K562 (cell line): Measurements from ENCODE around the gene ADK. TPM values are rescaled to one million over a fixed set of nuclear protein-coding genes. Genes with fewer than 3 reads are reported as not detected.

Experiments used
- CBX1 ChIP-seq: sonication (generic); IDR thresholded peaks from 2 replicates; pipeline ENCODE4 v1.6.1; 2016; ENCODE audit warnings: antibody characterized with exemption, low read depth, mild to moderate bottlenecking
- CREB1 ChIP-seq, 2 experiments: sonication (generic) in 1 of 2; formaldehyde crosslinking in 1 of 2; IDR thresholded peaks; 2 replicates each; pipeline versions ENCODE4 v1.6.1 to v1.8.0; 2012 to 2022; ENCODE audit warnings: inconsistent platforms in 1 of 2, mild to moderate bottlenecking in 1 of 2, missing genetic modification reagents in 1 of 2, moderate library complexity in 1 of 2
- CREM ChIP-seq: IDR thresholded peaks from 2 replicates; pipeline ENCODE4 v1.6.1; 2014; ENCODE audit warnings: antibody characterized with exemption, low read depth
- FOXJ2 ChIP-seq: fragments of 200-800 bp; sonication (Bioruptor generic); IDR thresholded peaks from 2 replicates; pipeline ENCODE4 v1.6.1; 2016; ENCODE audit warnings: missing genetic modification characterization, missing compliant biosample characterization
- GABPB1 ChIP-seq: sonication (generic); formaldehyde crosslinking; IDR thresholded peaks from 2 replicates; pipeline ENCODE4 v1.8.0; 2022; ENCODE audit warnings: mild to moderate bottlenecking, missing genetic modification reagents
- HMG20B ChIP-seq: fragments of 250-450 bp; sonication (Bioruptor Pico); IDR thresholded peaks from 2 replicates; pipeline ENCODE4 v1.5.0; 2021; ENCODE audit warnings: mild to moderate bottlenecking
- KDM5B ChIP-seq: fragments of 200-600 bp; sonication (generic); IDR thresholded peaks from 2 replicates; pipeline ENCODE4 v1.6.1; 2012; ENCODE audit warnings: low read depth, mild to moderate bottlenecking, moderate library complexity, low read length, control low read depth, inconsistent platforms; ENCODE audit not compliant: insufficient replicate concordance
- KLF10 ChIP-seq: fragments of 250-450 bp; sonication (Bioruptor Pico); IDR thresholded peaks from 2 replicates; pipeline ENCODE4 v1.6.1; 2021; ENCODE audit warnings: matching md5 sums
- MEF2D ChIP-seq: conservative IDR thresholded peaks from 2 replicates; pipeline ENCODE4 v1.6.1; 2016; ENCODE audit warnings: low read depth, missing genetic modification characterization, missing compliant biosample characterization
- MTA3 ChIP-seq: fragments of 450-650 bp; formaldehyde crosslinking; IDR thresholded peaks from 2 replicates; pipeline ENCODE4 v1.6.1; 2017; ENCODE audit warnings: mild to moderate bottlenecking, borderline replicate concordance
- PHF20 ChIP-seq: fragments of 450-650 bp; IDR thresholded peaks from 2 replicates; pipeline ENCODE4 v1.6.1; 2018; ENCODE audit not compliant: partially characterized antibody
- POLR3A ChIP-seq: IDR thresholded peaks from 2 replicates; pipeline ENCODE4 v1.6.1; 2011; ENCODE audit warnings: borderline replicate concordance, mild to moderate bottlenecking, moderate library complexity; ENCODE audit not compliant: insufficient read length, insufficient read depth; ENCODE audit errors: extremely low read depth
- PYGO2 ChIP-seq: fragments of 450-650 bp; IDR thresholded peaks from 2 replicates; pipeline ENCODE4 v1.6.1; 2016; ENCODE audit warnings: mild to moderate bottlenecking, missing genetic modification characterization, moderate library complexity, missing compliant biosample characterization
- RBM39 ChIP-seq: fragments of 200-400 bp; formaldehyde crosslinking; optimal IDR thresholded peaks from 2 replicates; pipeline ENCODE3; 2018; ENCODE audit warnings: low read depth, low read length
- SIRT6 ChIP-seq: IDR thresholded peaks from one replicate; pipeline ENCODE4 v1.6.1; 2012; ENCODE audit warnings: low read depth, mild to moderate bottlenecking, control low read depth, inconsistent platforms, low read length, moderate library complexity
- SMARCA4 ChIP-seq: fragments of 450-650 bp; IDR thresholded peaks from 2 replicates; pipeline ENCODE4 v1.6.1; 2016
- TAF9B ChIP-seq: fragments of 450-650 bp; IDR thresholded peaks from 2 replicates; pipeline ENCODE4 v1.6.1; 2018; ENCODE audit warnings: mild to moderate bottlenecking; ENCODE audit not compliant: partially characterized antibody
- XRCC5 ChIP-seq: fragments of 200-400 bp; formaldehyde crosslinking; IDR thresholded peaks from 2 replicates; pipeline ENCODE4 v1.6.1; 2017; ENCODE audit warnings: low read depth, mild to moderate bottlenecking, low read length
- ZNF124 ChIP-seq: sonication (generic); formaldehyde crosslinking; IDR thresholded peaks from 2 replicates; pipeline ENCODE4 v1.8.1; 2022; ENCODE audit warnings: missing genetic modification reagents
- ZNF134 ChIP-seq: fragments of 250-450 bp; sonication (Bioruptor Pico); conservative IDR thresholded peaks from 2 replicates; pipeline ENCODE4 v1.4.0; 2020
- ZNF143 ChIP-seq: sonication (generic); formaldehyde crosslinking; IDR thresholded peaks from 2 replicates; pipeline ENCODE4 v1.9.0; 2022; ENCODE audit warnings: mild to moderate bottlenecking, missing genetic modification reagents
- ZNF583 ChIP-seq: fragments of 250-450 bp; sonication (Bioruptor Pico); IDR thresholded peaks from 2 replicates; pipeline ENCODE4 v1.4.0; 2020
- ZNF75A ChIP-seq: fragments of 450-650 bp; formaldehyde crosslinking; IDR thresholded peaks from 2 replicates; pipeline ENCODE4 v1.4.0; 2020; ENCODE audit warnings: mild to moderate bottlenecking
- polyA plus RNA-seq, 8 experiments: library from polyadenylated mRNA; depleted of rRNA in 4 of 8; stranded (reverse) in 5 of 8; unstranded in 3 of 8; fragments of >200 nt; fragmentation: Nextera tagmentation in 2 of 8; fragmentation: Illumina TruSeq in 1 of 8; extraction: Ambion mirVana in 2 of 8; extraction: Trizol in 1 of 8; gene quantifications; 2 replicates each; pipeline versions ENCODE4 v1.2.1 to v1.2.3, GENCODE V29; 2011 to 2014; ENCODE audit warnings: inconsistent platforms in 1 of 8, missing spikeins in 1 of 8
- total RNA-seq, 7 experiments: library from RNA; depleted of rRNA in 6 of 7; stranded (reverse); fragments of >200 nt in 6 of 7; fragmentation: Illumina TruSeq in 2 of 7; extraction: Trizol in 2 of 7; gene quantifications; 2 replicates each; pipeline versions ENCODE4 v1.2.1 to v1.2.3, GENCODE V29; 2011 to 2021; ENCODE audit warnings: low replicate concordance in 1 of 7
- TF ChIP-seq, protein P1 (sequence below): fragments of 450-650 bp; IDR thresholded peaks from 2 replicates; pipeline ENCODE4 v1.6.1; 2016; ENCODE audit warnings: mild to moderate bottlenecking
- TF ChIP-seq, protein P2 (sequence below): sonication (generic); formaldehyde crosslinking; IDR thresholded peaks from 2 replicates; pipeline ENCODE4 v1.8.1; 2023; ENCODE audit warnings: mild to moderate bottlenecking, missing genetic modification reagents

Gene ADK
- total and polyA plus RNA-seq, 9 of the 15 experiments (the other 6 are each of a cell fraction or from before 2014, with no cell fraction given): 54.2 to 97.8 (median 73.6) TPM

DNA sequence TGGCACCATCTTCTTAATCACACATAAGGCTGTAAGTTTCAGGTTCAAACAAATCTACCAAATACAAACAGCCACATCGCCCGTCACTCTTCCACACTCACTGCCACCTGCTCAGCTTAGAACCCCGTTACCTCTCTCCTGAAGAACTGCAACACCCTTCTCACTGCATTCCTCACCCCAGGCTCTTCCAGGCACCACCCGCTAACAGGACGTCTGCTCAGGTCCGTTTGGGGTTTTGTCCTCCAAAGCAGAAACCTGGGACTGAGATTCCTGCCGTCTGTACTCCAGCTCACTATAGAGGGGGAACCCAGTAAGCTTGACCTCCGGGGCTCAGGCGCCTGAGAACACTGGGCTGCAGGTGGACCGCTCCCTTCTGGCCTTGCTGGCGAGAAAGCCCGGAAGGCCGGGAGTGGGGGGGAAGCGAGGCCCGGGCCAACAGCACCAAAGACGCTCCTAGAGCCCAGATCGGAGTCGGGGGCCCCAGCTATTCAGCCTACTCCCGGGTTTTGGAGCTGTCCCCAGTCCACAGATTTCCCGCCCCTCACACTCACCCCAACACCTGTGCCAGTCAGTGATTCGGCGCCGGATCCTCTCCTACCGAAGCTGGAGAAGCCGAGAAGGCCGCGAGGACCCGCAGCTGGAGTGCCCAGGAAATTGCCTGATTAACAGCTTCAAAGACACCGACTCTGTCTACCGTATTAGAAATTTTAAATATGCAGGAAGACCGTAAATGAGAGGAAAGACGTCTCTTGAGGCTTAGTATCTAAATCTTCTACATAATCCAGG, 624 bp upstream of the ADK start, which contains the start of gene AP3M1 (continued):
- TF ChIP-seq, protein P1, sequence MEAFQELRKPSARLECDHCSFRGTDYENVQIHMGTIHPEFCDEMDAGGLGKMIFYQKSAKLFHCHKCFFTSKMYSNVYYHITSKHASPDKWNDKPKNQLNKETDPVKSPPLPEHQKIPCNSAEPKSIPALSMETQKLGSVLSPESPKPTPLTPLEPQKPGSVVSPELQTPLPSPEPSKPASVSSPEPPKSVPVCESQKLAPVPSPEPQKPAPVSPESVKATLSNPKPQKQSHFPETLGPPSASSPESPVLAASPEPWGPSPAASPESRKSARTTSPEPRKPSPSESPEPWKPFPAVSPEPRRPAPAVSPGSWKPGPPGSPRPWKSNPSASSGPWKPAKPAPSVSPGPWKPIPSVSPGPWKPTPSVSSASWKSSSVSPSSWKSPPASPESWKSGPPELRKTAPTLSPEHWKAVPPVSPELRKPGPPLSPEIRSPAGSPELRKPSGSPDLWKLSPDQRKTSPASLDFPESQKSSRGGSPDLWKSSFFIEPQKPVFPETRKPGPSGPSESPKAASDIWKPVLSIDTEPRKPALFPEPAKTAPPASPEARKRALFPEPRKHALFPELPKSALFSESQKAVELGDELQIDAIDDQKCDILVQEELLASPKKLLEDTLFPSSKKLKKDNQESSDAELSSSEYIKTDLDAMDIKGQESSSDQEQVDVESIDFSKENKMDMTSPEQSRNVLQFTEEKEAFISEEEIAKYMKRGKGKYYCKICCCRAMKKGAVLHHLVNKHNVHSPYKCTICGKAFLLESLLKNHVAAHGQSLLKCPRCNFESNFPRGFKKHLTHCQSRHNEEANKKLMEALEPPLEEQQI: no peak
- TF ChIP-seq CREB1 (IDR thresholded peaks at IDR 0.05): peak; percentile 57
- no peak for TF ChIP-seq CREB1 (CRISPR knock-in tag; IDR thresholded peaks at IDR 0.05)
- TF ChIP-seq CBX1: no peak
- no peak for TF ChIP-seq ZNF124 (CRISPR knock-in tag)
- peak; percentile 34; the same call in 1 of the 2 replicates for TF ChIP-seq ZNF143 (CRISPR knock-in tag)
- no peak for TF ChIP-seq KLF10 (CRISPR knock-in tag)
- no peak; the same call in 1 of the 2 replicates for TF ChIP-seq CREM
- no peak for TF ChIP-seq SIRT6
- TF ChIP-seq XRCC5: 0 out of 2 replicates have a peak, but pooled peaks have one; percentile 17
- peak; percentile 59 for TF ChIP-seq KDM5B
- TF ChIP-seq, protein P2, sequence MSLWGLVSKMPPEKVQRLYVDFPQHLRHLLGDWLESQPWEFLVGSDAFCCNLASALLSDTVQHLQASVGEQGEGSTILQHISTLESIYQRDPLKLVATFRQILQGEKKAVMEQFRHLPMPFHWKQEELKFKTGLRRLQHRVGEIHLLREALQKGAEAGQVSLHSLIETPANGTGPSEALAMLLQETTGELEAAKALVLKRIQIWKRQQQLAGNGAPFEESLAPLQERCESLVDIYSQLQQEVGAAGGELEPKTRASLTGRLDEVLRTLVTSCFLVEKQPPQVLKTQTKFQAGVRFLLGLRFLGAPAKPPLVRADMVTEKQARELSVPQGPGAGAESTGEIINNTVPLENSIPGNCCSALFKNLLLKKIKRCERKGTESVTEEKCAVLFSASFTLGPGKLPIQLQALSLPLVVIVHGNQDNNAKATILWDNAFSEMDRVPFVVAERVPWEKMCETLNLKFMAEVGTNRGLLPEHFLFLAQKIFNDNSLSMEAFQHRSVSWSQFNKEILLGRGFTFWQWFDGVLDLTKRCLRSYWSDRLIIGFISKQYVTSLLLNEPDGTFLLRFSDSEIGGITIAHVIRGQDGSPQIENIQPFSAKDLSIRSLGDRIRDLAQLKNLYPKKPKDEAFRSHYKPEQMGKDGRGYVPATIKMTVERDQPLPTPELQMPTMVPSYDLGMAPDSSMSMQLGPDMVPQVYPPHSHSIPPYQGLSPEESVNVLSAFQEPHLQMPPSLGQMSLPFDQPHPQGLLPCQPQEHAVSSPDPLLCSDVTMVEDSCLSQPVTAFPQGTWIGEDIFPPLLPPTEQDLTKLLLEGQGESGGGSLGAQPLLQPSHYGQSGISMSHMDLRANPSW: no peak
- TF ChIP-seq PHF20: peak; percentile 95
- TF ChIP-seq GABPB1 (CRISPR knock-in tag): no peak; the same call in 1 of the 2 replicates
- TF ChIP-seq RBM39: peak; percentile 67
- TF ChIP-seq FOXJ2 (tag): no peak
- no peak for TF ChIP-seq ZNF583 (CRISPR knock-in tag)
- no peak for TF ChIP-seq PYGO2 (tag)
- 0 out of 2 replicates have a peak, but pooled peaks have one; percentile 27 for TF ChIP-seq MEF2D (tag)
- no peak; the same call in 1 of the 2 replicates for TF ChIP-seq MTA3
- TF ChIP-seq TAF9B: peak; percentile 77
- no peak for TF ChIP-seq POLR3A
- 0 out of 2 replicates have a peak, but pooled peaks have one; percentile 0 for TF ChIP-seq SMARCA4
- no peak for TF ChIP-seq HMG20B (CRISPR knock-in tag)
- no peak for TF ChIP-seq ZNF134 (CRISPR knock-in tag)
- no peak for TF ChIP-seq ZNF75A
